A673 (cell line): Measurements from ENCODE around the gene SOD3. TPM values are rescaled to one million over a fixed set of nuclear protein-coding genes. Genes with fewer than 3 reads are reported as not detected.

Experiments used
- BruUV-seq: library from RNA; stranded (reverse); fragments of 400-500 nt; replicated peaks from 2 replicates; lab custom pipeline; 2021; lab: Mats Ljungman, UMichigan
- CTCF ChIA-PET: fragments of 300-600 bp; sonication (Branson Sonifier 250); formaldehyde crosslinking; loops from one replicate; lab custom pipeline; 2022; ENCODE audit warnings: antibody characterized with exemption; lab: Charles Lee
- POLR2A ChIA-PET: fragments of 300-600 bp; sonication (Branson Sonifier 250); formaldehyde crosslinking; loops from one replicate; lab custom pipeline; 2022; ENCODE audit warnings: antibody characterized with exemption; ENCODE audit not compliant: low non-redundant PET; lab: Charles Lee
- DNase-seq: peaks from one replicate; pipeline ENCODE4 v3.0.0-alpha.2; 2015; ENCODE audit warnings: low spot score
- H3K27ac ChIP-seq: fragments of 200-600 bp; sonication (generic); 2 replicates; pipeline ENCODE4 v1.5.1; 2016; ENCODE audit warnings: mixed run types, low read depth, mild to moderate bottlenecking, mixed read lengths, antibody characterized with exemption, low read length; ENCODE audit not compliant: poor library complexity, severe bottlenecking
- H3K27me3 ChIP-seq: fragments of 200-600 bp; sonication (generic); replicated peaks from 2 replicates; pipeline ENCODE4 v1.6.1; 2017; ENCODE audit warnings: mixed run types, low read depth, mild to moderate bottlenecking, mixed read lengths, antibody characterized with exemption, low read length; ENCODE audit not compliant: insufficient read depth, poor library complexity
- H3K36me3 ChIP-seq: fragments of 200-600 bp; sonication (generic); 2 replicates; pipeline ENCODE4 v1.6.1; 2016; ENCODE audit warnings: mixed run types, mild to moderate bottlenecking, mixed read lengths, antibody characterized with exemption, low read length; ENCODE audit not compliant: insufficient read depth, poor library complexity, severe bottlenecking
- H3K4me1 ChIP-seq: fragments of 200-600 bp; sonication (generic); 2 replicates; pipeline ENCODE4 v1.6.1; 2017; ENCODE audit warnings: mixed run types, mild to moderate bottlenecking, mixed read lengths, antibody characterized with exemption, low read length; ENCODE audit not compliant: insufficient read depth, poor library complexity, severe bottlenecking
- H3K4me3 ChIP-seq: fragments of 200-600 bp; sonication (generic); 2 replicates; pipeline ENCODE4 v1.5.1; 2016; ENCODE audit warnings: low read depth, mixed run types, mild to moderate bottlenecking, mixed read lengths, low read length; ENCODE audit not compliant: poor library complexity, severe bottlenecking
- H3K9me3 ChIP-seq: fragments of 200-600 bp; sonication (generic); 2 replicates; pipeline ENCODE4 v1.6.1; 2016; ENCODE audit warnings: mixed run types, low read depth, mild to moderate bottlenecking, mixed read lengths, antibody characterized with exemption, low read length; ENCODE audit not compliant: poor library complexity, severe bottlenecking
- CTCF ChIP-seq: fragments of 300-800, 200-600 bp; sonication (generic); conservative IDR thresholded peaks from 2 replicates; pipeline ENCODE4 v1.5.1; 2017; ENCODE audit warnings: low read depth, mild to moderate bottlenecking, antibody characterized with exemption, low read length, moderate library complexity, mixed read lengths
- EZH2 ChIP-seq: fragments of 200-600 bp; sonication (generic); IDR thresholded peaks from 2 replicates; pipeline ENCODE4 v1.6.1; 2017; ENCODE audit warnings: borderline replicate concordance, low read depth, mild to moderate bottlenecking, mixed read lengths, antibody characterized with exemption, low read length; ENCODE audit not compliant: poor library complexity, severe bottlenecking
- intact Hi-C: fragments of 100-400 bp; cut with micrococcal nuclease; formaldehyde crosslinking; loops from one replicate; pipeline ENCODE4 v1.10.0; 2022; ENCODE audit not compliant: unreplicated experiment
- total RNA-seq: library from RNA; stranded (reverse); gene quantifications from 2 replicates; pipeline ENCODE4 v1.2.3, GENCODE V29; 2021

The SOD3 gene
- total RNA-seq, 1 experiment from 2014 or later = not detected

- no peak for TF ChIP-seq CTCF
- TF ChIP-seq EZH2 = no peak
- POLR2A ChIA-PET = no interaction called here
- CTCF ChIA-PET = no interaction called here
Observed at GRCh38 chr4:24753519-24753918, 41.9 kb upstream of the SOD3 start.

GRCh38 chr4:24754571-24754970 lies 40.8 kb upstream of the SOD3 start:
- intact Hi-C loops = no loop called here
- DNase-seq = no peak
- BruUV-seq = no TSS peak
- CTCF ChIA-PET = no interaction called here
- Histone ChIP-seq H3K36me3 (no peaks in the 10 kb centered on the region), H3K27me3 (no peaks in the 10 kb centered on the region), H3K4me1 (no peaks in the 10 kb centered on the region), H3K9me3 (peaks cover 20% of the 10 kb centered on the region), H3K27ac (no peak overlapping the region), H3K4me3 (no peak overlapping the region)
- POLR2A ChIA-PET = no interaction called here
- no peak for TF ChIP-seq CTCF
- TF ChIP-seq EZH2 = no peak

More at GRCh38 chr4:24753519-24753918, 41.9 kb upstream of the SOD3 start:
- BruUV-seq = no TSS peak
- Histone ChIP-seq H3K9me3 (peaks cover 20% of the 10 kb centered on the region), H3K4me3 (no peak overlapping the region), H3K4me1 (no peaks in the 10 kb centered on the region), H3K27me3 (no peaks in the 10 kb centered on the region), H3K27ac (no peak overlapping the region), H3K36me3 (no peaks in the 10 kb centered on the region)
- intact Hi-C loops = no loop called here
- no peak for DNase-seq

DNA sequence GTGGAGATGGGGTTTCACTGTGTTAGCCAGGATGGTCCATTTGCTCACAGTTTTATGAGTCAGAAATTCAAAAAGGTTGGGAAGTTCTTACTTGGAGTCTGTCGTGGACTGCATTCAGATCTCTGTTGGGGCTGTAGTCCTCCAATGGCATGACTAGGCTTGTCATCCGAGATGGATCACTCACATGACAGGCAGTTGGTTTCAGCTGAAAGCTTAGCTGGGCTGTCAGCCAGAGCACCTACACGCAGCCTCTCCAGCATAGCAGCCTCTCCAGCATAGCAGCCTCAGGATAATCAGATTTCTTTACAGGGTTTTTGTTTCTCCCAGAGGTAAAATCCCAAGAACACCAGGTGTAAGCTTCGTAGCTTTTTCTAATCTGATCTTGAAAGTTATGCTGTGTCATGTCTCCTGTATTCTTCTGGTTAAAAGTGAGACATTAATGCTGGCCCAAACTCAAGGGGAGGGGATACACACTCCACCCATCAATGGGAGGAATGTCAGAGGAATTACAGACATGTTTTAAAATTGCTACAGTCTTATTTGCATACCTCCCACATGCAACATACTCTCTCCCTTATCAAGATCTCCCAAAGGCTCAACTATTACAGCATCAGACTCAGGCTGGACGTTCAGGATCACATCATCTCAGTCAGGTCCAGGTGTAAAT lies 31.6 kb upstream of the SOD3 start:
- Histone ChIP-seq H3K27me3 (no peaks in the 10 kb centered on the region), H3K4me3 (no peak overlapping the region), H3K4me1 (no peaks in the 10 kb centered on the region), H3K36me3 (no peaks in the 10 kb centered on the region), H3K9me3 (no peaks in the 10 kb centered on the region), H3K27ac (no peak overlapping the region)
- no TSS peak for BruUV-seq
- POLR2A ChIA-PET = no interaction called here
- CTCF ChIA-PET = no interaction called here
- no peak for TF ChIP-seq EZH2
- no peak for TF ChIP-seq CTCF
- peak; percentile 34 for DNase-seq
- intact Hi-C loops = no loop called here
